ENCODE data around the gene PROZ.
"Not testable (repeated sequence)": the region's sequence is repeated elsewhere in the genome, so short reads cannot be mapped to it uniquely, and the experiment has no call there.

Gene PROZ

GRCh38 chr13:113158946-113159345, 498 bp downstream of the PROZ start:
- Histone ChIP-seq H3K4me3 (replicated peaks; ENCODE audit: low read depth, low read length) (no peak overlapping the region), H3K36me3 (ENCODE audit: control insufficient read depth, insufficient read depth, low read length) (no peaks in the 10 kb centered on the region), H3K27me3 (replicated peaks; ENCODE audit: control insufficient read depth, insufficient read depth, low read length) (no peaks in the 10 kb centered on the region; the same call in 1 of the 2 replicates)
- DNase-seq (ENCODE audit: extremely low read depth, insufficient read length) = no peak
- no peak for TF ChIP-seq CTCF (IDR thresholded peaks at IDR 0.05; ENCODE audit: insufficient read depth, low read length, poor library complexity, severe bottlenecking)

GRCh38 chr13:113159701-113160100, 1.3 kb downstream of the PROZ start:
- TF ChIP-seq CTCF (IDR thresholded peaks at IDR 0.05; ENCODE audit: insufficient read depth, low read length, poor library complexity, severe bottlenecking) = no peak
- no peaks in the 10 kb centered on the region for H3K36me3 ChIP-seq (ENCODE audit: control insufficient read depth, insufficient read depth, low read length)
- no peak overlapping the region for H3K4me3 ChIP-seq (replicated peaks; ENCODE audit: low read depth, low read length)
- no peak for DNase-seq (ENCODE audit: extremely low read depth, insufficient read length)
- no peaks in the 10 kb centered on the region; the same call in 1 of the 2 replicates for H3K27me3 ChIP-seq (replicated peaks; ENCODE audit: control insufficient read depth, insufficient read depth, low read length)

- H3K27me3 ChIP-seq (replicated peaks; ENCODE audit: control insufficient read depth, insufficient read depth, low read length) = no peaks in the 10 kb centered on the region; the same call in 1 of the 2 replicates
- DNase-seq (ENCODE audit: extremely low read depth, insufficient read length) = no peak
- H3K36me3 ChIP-seq (ENCODE audit: control insufficient read depth, insufficient read depth, low read length) = no peaks in the 10 kb centered on the region
- H3K4me3 ChIP-seq (replicated peaks; ENCODE audit: low read depth, low read length) = no peak overlapping the region
- no peak for TF ChIP-seq CTCF (IDR thresholded peaks at IDR 0.05; ENCODE audit: insufficient read depth, low read length, poor library complexity, severe bottlenecking)
Observed at GRCh38 chr13:113160983-113161382, 2.5 kb downstream of the PROZ start.

- Histone ChIP-seq H3K27me3 (replicated peaks; ENCODE audit: control insufficient read depth, insufficient read depth, low read length) (no peaks in the 10 kb centered on the region; the same call in 1 of the 2 replicates), H3K36me3 (ENCODE audit: control insufficient read depth, insufficient read depth, low read length) (no peaks in the 10 kb centered on the region), H3K4me3 (replicated peaks; ENCODE audit: low read depth, low read length) (no peak overlapping the region)
- DNase-seq (ENCODE audit: extremely low read depth, insufficient read length) = no peak
- no peak for TF ChIP-seq CTCF (IDR thresholded peaks at IDR 0.05; ENCODE audit: insufficient read depth, low read length, poor library complexity, severe bottlenecking)
Observed at GRCh38 chr13:113161433-113161832, 3.0 kb downstream of the PROZ start.

GRCh38 chr13:113161975-113162374, 3.5 kb downstream of the PROZ start:
- not testable (repeated sequence) for DNase-seq (ENCODE audit: extremely low read depth, insufficient read length); H3K36me3 ChIP-seq (ENCODE audit: control insufficient read depth, insufficient read depth, low read length); H3K4me3 ChIP-seq (replicated peaks; ENCODE audit: low read depth, low read length); H3K27me3 ChIP-seq (replicated peaks; ENCODE audit: control insufficient read depth, insufficient read depth, low read length)

- Histone ChIP-seq H3K36me3 (ENCODE audit: control insufficient read depth, insufficient read depth, low read length) (no peaks in the 10 kb centered on the region), H3K4me3 (replicated peaks; ENCODE audit: low read depth, low read length) (no peak overlapping the region), H3K27me3 (replicated peaks; ENCODE audit: control insufficient read depth, insufficient read depth, low read length) (no peaks in the 10 kb centered on the region)
- no peak for DNase-seq (ENCODE audit: extremely low read depth, insufficient read length)
- TF ChIP-seq CTCF (IDR thresholded peaks at IDR 0.05; ENCODE audit: insufficient read depth, low read length, poor library complexity, severe bottlenecking) = no peak
Observed at GRCh38 chr13:113162783-113163685, 4.6 kb downstream of the PROZ start.
